Measurements from ENCODE around the gene TUBB8B. TPM values are rescaled to one million over a fixed set of nuclear protein-coding genes. Genes with fewer than 3 reads are reported as not detected.
A peak's percentile ranks its signal among the peaks of the same experiment; 100 is the strongest.
"Not testable (repeated sequence)": the region's sequence is repeated elsewhere in the genome, so short reads cannot be mapped to it uniquely, and the experiment has no call there.

Gene TUBB8B
- total RNA-seq, 1 donor from 2014 or later, result not detected

DNA sequence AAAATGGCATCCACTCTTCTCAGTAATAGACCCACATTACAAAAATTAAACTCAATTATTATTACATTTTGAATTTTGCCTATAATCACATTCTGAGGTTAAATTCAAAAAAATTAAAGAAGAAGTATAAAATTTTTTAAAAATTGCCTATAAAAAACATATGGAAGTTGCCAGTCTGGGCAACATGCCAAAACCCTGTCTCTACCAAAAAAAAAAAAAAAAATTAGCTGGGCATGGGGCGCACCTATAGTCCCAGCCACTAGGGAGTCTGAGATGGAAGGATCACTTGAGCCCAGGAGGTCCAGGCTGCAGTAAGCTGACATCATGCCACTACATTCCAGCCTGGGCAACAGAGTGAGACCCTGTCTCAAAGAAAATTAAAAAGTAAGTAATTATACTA lies 42.1 kb upstream of the TUBB8B start:
- not testable (repeated sequence) for H3K27ac Mint-ChIP-seq (ENCODE audit: unreplicated experiment); H3K4me1 Mint-ChIP-seq (ENCODE audit: low read depth); H3K9me3 Mint-ChIP-seq (ENCODE audit: low read depth); DNase-seq (ENCODE audit: low spot score); H3K4me3 Mint-ChIP-seq (ENCODE audit: unreplicated experiment); H3K36me3 Mint-ChIP-seq (ENCODE audit: low read depth); H3K27me3 Mint-ChIP-seq (ENCODE audit: low read depth)
- TF ChIP-seq, protein P1, sequence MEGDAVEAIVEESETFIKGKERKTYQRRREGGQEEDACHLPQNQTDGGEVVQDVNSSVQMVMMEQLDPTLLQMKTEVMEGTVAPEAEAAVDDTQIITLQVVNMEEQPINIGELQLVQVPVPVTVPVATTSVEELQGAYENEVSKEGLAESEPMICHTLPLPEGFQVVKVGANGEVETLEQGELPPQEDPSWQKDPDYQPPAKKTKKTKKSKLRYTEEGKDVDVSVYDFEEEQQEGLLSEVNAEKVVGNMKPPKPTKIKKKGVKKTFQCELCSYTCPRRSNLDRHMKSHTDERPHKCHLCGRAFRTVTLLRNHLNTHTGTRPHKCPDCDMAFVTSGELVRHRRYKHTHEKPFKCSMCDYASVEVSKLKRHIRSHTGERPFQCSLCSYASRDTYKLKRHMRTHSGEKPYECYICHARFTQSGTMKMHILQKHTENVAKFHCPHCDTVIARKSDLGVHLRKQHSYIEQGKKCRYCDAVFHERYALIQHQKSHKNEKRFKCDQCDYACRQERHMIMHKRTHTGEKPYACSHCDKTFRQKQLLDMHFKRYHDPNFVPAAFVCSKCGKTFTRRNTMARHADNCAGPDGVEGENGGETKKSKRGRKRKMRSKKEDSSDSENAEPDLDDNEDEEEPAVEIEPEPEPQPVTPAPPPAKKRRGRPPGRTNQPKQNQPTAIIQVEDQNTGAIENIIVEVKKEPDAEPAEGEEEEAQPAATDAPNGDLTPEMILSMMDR (IDR thresholded peaks at IDR 0.05), result peak; percentile 20

DNA sequence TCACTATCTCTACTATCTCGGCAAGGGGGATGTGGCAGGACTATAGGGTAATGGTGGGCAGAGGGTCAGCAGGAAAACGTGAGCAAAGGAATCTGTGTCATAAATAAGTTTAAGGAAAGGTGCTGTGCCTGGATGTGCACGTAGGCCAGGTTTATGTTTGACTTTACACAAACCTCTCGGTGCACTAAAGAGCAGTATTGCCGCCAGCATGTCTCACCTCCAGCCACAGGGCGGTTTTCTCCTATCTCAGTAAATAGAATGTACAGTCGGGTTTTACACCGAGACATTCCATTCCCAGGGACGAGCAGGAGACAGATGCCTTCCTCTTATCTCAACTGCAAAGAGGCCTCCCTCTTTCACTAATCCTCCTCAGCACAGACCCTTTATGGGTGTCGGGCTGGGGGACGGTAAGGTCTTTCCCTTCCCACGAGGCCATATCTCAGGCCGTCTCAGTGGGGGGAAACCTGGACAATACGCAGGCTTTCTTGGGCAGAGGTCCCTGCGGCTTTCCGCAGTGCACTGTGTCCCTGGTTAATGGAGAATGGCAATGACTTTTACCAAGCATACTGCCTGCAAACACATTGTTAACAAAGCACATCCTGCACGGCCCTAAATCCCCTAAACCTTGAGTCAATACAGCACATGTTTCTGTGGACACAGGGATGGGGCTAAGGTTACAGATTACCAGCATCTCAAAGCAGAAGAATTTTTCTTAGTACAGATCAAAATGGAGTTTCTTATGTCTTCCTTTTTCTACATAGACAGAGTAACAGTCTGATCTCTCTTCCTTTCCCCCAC lies 41.2 kb upstream of the TUBB8B start:
- DNase-seq (ENCODE audit: low spot score); H3K27ac Mint-ChIP-seq (ENCODE audit: unreplicated experiment); H3K27me3 Mint-ChIP-seq (ENCODE audit: low read depth); H3K36me3 Mint-ChIP-seq (ENCODE audit: low read depth); H3K4me1 Mint-ChIP-seq (ENCODE audit: low read depth); H3K9me3 Mint-ChIP-seq (ENCODE audit: low read depth); H3K4me3 Mint-ChIP-seq (ENCODE audit: unreplicated experiment): not testable (repeated sequence)

DNA sequence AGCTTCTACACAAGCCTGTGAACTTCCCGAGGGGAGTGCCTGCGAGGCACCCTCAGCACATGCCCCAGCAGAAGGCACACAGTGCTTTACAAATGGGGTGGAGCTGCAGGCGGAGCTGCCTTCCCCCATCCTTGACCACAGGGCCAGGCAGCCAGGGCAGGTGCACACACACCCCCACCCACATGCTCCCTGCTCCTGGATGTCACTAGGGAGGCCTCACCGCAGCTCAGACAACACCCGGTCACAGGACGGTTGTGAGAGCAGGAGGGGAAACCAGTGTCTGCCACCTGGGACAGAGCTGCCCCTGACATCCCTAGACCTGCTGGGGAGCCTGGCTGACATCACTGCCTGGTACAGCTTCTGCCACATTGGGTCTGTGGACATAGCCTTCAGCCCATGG lies 39.7 kb upstream of the TUBB8B start:
- not testable (repeated sequence) for DNase-seq (ENCODE audit: low spot score); H3K4me1 Mint-ChIP-seq (ENCODE audit: low read depth); H3K9me3 Mint-ChIP-seq (ENCODE audit: low read depth); H3K27ac Mint-ChIP-seq (ENCODE audit: unreplicated experiment); H3K36me3 Mint-ChIP-seq (ENCODE audit: low read depth); H3K27me3 Mint-ChIP-seq (ENCODE audit: low read depth); H3K4me3 Mint-ChIP-seq (ENCODE audit: unreplicated experiment)

DNA sequence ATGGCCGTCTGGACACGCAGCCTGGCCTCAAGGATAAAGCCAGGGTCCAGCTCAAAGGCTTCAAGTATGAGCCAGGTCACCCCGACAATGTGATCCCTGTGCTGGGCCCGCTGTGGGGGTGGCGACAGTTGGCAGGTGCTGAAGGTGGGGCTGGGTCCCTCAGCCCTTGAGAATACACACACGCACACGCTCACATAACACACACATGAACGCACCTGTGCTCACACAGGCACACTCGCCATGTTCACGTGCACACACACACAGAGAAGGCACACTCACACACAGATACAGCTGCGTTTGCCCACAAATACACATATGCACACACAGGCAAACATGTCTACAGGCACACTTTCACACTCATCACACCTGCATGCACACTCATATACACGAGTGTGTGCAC lies 35.4 kb upstream of the TUBB8B start:
- H3K27ac Mint-ChIP-seq (ENCODE audit: unreplicated experiment); DNase-seq (ENCODE audit: low spot score); H3K36me3 Mint-ChIP-seq (ENCODE audit: low read depth); H3K4me3 Mint-ChIP-seq (ENCODE audit: unreplicated experiment); H3K9me3 Mint-ChIP-seq (ENCODE audit: low read depth); H3K4me1 Mint-ChIP-seq (ENCODE audit: low read depth): not testable (repeated sequence)
- H3K27me3 Mint-ChIP-seq (ENCODE audit: low read depth), result peaks cover 11% of the 10 kb centered on the region

DNA sequence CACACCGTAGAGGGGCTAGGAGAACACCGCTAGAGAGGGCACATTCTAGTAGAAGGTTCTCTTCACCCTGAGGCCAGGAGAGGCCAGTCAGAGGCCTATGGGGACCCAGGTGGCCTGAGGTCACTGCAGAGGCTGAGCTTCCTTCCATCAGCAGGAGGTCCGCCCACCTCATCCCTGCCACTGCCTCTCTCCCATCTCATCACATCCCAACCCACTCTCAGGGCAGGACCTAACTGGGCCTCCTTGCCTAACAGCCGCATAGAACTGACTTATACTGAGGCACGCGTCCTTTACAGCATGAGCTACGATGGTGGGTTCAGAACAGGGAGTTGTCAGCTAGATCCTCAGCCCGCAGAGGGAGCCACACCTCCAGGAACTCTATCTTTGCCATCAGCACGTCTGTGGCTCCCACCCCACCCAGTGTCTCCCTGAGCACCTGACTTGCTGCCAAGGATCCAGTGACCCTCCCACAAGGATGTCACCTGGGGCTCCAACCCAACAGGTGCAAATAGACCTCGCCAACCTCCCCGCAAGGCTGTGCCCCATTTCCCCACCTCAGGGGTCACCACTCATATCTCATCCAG lies 33.3 kb upstream of the TUBB8B start:
- not testable (repeated sequence) for H3K27ac Mint-ChIP-seq (ENCODE audit: unreplicated experiment); H3K4me1 Mint-ChIP-seq (ENCODE audit: low read depth); H3K4me3 Mint-ChIP-seq (ENCODE audit: unreplicated experiment); H3K36me3 Mint-ChIP-seq (ENCODE audit: low read depth); DNase-seq (ENCODE audit: low spot score); H3K9me3 Mint-ChIP-seq (ENCODE audit: low read depth)
- H3K27me3 Mint-ChIP-seq (ENCODE audit: low read depth), result peaks cover 14% of the 10 kb centered on the region

DNA sequence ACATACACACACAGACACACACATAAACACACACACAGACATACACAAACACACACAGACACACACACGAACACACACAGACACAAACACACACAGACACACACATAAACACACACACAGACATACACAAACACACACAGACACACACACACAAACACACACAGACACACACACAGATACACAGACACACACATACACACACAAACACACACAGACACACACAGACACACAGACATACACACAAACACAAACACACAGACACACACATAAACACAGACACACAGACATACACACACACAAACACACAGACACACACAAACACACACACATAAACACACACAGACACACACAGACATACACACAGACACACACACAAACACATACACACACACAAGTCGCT lies 31.5 kb upstream of the TUBB8B start:
- not testable (repeated sequence) for DNase-seq (ENCODE audit: low spot score); H3K9me3 Mint-ChIP-seq (ENCODE audit: low read depth); H3K4me1 Mint-ChIP-seq (ENCODE audit: low read depth); H3K36me3 Mint-ChIP-seq (ENCODE audit: low read depth); H3K4me3 Mint-ChIP-seq (ENCODE audit: unreplicated experiment); H3K27ac Mint-ChIP-seq (ENCODE audit: unreplicated experiment)
- H3K27me3 Mint-ChIP-seq (ENCODE audit: low read depth), result peaks cover 14% of the 10 kb centered on the region

DNA sequence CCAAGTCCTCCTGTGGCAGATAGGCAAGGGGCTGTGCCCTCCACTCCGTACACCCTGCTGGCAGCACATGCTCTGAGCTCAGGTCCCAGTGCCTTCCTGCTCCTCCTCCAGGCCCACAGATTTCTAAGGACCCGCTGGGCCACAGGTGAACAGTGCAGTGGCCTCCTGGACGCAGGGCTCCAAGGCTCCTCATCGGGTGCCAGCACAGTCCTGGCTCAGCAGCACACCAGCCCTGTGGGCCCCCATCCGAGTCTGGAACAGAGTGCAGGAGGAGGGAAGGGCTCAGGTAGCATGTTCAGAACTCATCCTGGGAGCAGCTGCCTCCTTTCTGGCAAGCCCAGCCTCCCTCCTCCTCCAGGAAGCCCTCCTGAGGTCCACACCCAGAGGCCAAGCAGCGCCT lies 30.8 kb upstream of the TUBB8B start:
- not testable (repeated sequence) for H3K36me3 Mint-ChIP-seq (ENCODE audit: low read depth); DNase-seq (ENCODE audit: low spot score); H3K4me1 Mint-ChIP-seq (ENCODE audit: low read depth); H3K9me3 Mint-ChIP-seq (ENCODE audit: low read depth); H3K4me3 Mint-ChIP-seq (ENCODE audit: unreplicated experiment); H3K27ac Mint-ChIP-seq (ENCODE audit: unreplicated experiment)
- peaks cover 14% of the 10 kb centered on the region for H3K27me3 Mint-ChIP-seq (ENCODE audit: low read depth)

DNA sequence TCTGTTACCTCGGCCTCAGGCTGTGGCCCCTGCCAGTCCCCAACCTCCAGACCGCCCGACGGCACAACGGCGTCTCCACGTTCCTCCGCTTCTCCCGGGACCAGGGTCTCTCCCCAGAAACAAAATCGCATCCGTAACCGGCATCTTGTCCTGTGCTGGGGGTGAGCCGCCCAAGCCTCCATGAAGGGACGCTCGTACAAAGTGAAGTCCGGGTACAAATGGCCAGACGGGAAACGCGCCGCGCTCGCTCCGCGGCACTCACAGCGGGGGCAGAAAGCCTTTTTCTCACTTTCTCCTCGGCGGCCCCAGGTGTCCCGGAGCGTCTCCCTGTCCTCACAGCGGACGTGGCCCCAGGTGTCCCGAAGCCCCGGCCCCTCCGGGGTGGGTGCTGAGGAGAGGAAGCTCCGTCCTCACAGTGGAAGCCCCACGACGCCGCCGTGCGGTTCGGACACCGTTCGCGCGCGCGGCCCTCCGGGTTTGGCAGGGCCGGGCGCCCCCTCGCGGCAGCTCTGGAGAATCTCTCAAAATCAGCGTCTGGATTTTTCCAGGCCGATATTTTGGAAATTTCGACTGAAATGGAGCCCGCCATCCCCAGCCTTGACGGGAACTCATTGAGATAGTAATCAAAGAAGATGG lies 26.2 kb upstream of the TUBB8B start:
- H3K9me3 Mint-ChIP-seq (ENCODE audit: low read depth); H3K36me3 Mint-ChIP-seq (ENCODE audit: low read depth); H3K27me3 Mint-ChIP-seq (ENCODE audit: low read depth); DNase-seq (ENCODE audit: low spot score); H3K4me3 Mint-ChIP-seq (ENCODE audit: unreplicated experiment); H3K4me1 Mint-ChIP-seq (ENCODE audit: low read depth); H3K27ac Mint-ChIP-seq (ENCODE audit: unreplicated experiment): not testable (repeated sequence)

DNA sequence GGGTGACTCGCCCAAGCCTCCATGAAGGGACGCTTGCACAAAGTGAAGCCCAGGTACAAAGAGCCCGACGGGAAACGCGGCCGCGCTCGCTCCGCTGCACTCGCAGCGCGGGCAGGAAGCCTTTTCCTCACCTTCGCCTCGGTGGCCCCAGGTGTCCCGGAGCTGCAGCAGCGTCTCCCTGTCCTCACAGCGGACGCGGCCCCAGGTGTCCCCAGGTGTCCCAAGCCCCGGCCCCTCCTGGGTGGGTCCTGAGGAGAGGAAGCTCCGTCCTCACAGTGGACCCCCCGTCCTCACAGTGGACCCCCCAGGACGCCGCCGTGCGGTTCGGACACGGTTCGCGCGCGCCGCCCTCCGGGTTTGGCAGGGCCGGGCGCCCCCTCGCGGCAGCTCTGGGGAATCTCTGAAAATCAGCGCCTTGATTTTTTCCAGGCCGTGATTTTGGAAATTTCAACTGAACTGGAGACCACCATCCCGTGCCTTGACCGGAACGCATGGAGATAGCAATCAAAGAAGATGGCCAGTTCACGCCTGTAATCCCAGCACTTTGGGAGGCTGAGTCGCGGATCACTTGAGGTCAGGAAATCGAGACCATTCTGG lies 23.9 kb upstream of the TUBB8B start:
- H3K36me3 Mint-ChIP-seq (ENCODE audit: low read depth); H3K4me1 Mint-ChIP-seq (ENCODE audit: low read depth); H3K4me3 Mint-ChIP-seq (ENCODE audit: unreplicated experiment); DNase-seq (ENCODE audit: low spot score); H3K27me3 Mint-ChIP-seq (ENCODE audit: low read depth); H3K9me3 Mint-ChIP-seq (ENCODE audit: low read depth); H3K27ac Mint-ChIP-seq (ENCODE audit: unreplicated experiment): not testable (repeated sequence)

DNA sequence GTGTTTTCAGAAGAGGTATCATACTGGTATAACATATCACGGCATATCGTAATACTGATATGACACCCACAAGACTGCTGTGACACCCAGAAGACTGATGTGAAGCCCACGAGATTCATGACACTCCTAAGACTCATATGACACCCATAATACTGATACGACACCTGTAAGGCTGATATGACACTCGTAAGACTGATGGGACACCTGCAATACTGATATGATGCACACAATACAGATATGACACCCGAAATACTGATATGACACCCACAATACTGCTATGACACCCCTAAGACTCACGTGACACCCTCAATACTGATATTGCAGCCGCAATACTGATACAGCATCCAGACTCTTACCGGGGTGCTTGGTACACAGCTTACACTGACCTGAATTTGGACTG lies 18.3 kb upstream of the TUBB8B start:
- not testable (repeated sequence) for H3K27ac Mint-ChIP-seq (ENCODE audit: unreplicated experiment); DNase-seq (ENCODE audit: low spot score); H3K4me3 Mint-ChIP-seq (ENCODE audit: unreplicated experiment); H3K4me1 Mint-ChIP-seq (ENCODE audit: low read depth); H3K9me3 Mint-ChIP-seq (ENCODE audit: low read depth); H3K36me3 Mint-ChIP-seq (ENCODE audit: low read depth)
- peaks cover 10% of the 10 kb centered on the region for H3K27me3 Mint-ChIP-seq (ENCODE audit: low read depth)

DNA sequence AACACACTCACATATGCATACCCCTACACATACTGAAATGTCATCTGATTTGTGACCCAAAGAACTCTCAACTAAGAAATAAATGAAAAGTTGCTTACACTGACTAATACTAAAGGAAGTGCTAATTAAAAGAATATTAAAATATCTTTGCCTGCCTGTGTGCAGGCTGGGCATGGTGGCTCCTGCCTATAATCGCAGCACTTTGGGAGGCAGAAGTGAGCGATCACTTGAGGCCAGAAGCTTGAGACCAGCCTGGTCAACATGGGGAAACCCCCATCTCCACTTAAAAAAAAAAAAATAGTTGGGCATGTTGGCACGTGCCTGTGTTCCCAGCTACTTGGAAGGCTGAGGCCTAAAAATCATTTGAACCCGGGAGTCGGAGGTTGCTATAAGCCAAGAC lies 14.9 kb upstream of the TUBB8B start:
- not testable (repeated sequence) for H3K36me3 Mint-ChIP-seq (ENCODE audit: low read depth); H3K4me3 Mint-ChIP-seq (ENCODE audit: unreplicated experiment); DNase-seq (ENCODE audit: low spot score); H3K27ac Mint-ChIP-seq (ENCODE audit: unreplicated experiment); H3K4me1 Mint-ChIP-seq (ENCODE audit: low read depth); H3K9me3 Mint-ChIP-seq (ENCODE audit: low read depth)
- peaks cover 17% of the 10 kb centered on the region for H3K27me3 Mint-ChIP-seq (ENCODE audit: low read depth)

Measured in chondrocyte (in vitro differentiated cells).